HTERT RPE-1 (cell line): ENCODE data around the gene LIMS1.
"Not testable (repeated sequence)": the region's sequence is repeated elsewhere in the genome, so short reads cannot be mapped to it uniquely, and the experiment has no call there.

Experiments
- in situ Hi-C: fragments of 300-500 bp; cut with MboI; formaldehyde crosslinking; loops from 4 replicates; pipeline ENCODE4 v1.14.3; 2020; ENCODE audit warnings: low sequenced_read_pairs

Gene LIMS1

DNA sequence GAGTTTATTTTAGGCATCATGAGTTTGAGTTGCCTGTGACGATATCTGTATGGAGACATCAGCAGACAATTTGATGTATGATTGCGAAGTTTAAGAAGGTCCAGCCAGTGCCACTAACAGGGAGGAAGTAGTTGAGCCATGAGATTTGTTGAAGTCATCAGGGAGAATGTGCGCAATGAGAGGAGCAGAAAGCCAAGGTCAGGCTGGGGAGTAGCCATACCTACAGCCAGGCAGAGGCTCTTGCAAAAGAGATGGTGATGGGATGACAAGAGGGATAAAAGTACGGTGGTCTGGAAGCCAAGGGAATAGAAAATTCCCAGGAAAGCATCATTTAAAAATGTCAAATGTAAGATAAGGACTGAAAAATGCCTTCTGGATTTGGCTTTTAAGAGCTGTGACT is 51.2 kb downstream of the LIMS1 start:
- in situ Hi-C loops: no loop called here

DNA sequence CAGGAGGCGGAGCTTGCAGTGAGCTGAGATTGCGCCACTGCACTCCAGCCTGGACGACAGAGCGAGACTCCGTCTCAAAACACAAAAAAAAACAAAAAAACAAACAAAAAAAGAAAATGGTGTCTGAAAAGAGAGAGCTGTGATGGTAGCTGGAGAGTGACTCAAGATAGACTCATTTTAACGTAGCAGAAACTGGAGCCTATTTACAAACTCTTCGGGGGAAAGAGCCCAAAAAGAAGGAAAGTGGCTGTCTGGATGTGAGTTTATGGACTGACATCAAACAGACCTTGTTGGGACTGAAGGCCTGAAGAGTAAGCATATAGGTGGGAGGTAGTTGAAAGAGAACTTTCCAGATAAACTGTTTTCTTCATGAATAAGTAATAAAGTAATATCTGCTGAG is 51.8 kb downstream of the LIMS1 start:
- in situ Hi-C loops: no loop called here

DNA sequence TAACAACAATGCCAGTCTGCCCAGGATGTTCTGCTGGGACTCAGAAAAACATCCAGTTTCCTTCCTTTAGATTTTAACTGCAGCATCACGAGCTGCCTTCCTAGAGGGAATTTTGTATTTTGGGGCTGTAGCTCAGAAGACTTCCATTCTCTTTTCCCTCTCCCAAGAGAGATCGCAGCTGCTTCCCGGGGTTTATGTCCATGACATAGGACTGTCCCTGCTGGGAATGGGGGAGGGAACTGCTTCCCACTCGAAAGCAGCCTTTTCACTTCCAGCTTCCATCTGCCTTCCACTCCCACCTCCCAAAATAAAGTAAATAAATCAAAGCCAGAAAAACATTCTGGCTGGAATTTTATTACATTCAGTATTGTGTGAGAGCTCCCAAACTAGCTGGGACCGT is 52.4 kb downstream of the LIMS1 start:
- in situ Hi-C loops: no loop called here

DNA sequence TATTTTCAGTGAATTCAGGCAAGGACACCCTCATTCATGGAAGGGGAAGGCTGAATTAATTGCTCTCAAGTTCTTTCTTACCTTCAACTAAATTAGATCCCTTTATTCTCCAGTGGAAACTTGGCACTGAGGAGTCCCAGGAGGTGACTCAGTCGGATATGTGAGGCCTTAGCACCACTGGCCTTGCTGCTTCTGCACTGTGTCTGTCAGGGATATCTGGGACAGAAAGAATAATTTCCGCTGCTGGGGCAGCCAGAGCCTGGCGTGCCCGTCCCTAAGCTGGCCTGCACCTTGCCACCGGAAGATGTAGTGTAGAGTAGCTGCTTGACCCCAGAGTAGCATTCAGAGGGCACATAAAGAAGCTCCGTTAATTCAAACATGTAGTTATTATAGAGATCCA is 53.4 kb downstream of the LIMS1 start:
- in situ Hi-C loops: no loop called here

DNA sequence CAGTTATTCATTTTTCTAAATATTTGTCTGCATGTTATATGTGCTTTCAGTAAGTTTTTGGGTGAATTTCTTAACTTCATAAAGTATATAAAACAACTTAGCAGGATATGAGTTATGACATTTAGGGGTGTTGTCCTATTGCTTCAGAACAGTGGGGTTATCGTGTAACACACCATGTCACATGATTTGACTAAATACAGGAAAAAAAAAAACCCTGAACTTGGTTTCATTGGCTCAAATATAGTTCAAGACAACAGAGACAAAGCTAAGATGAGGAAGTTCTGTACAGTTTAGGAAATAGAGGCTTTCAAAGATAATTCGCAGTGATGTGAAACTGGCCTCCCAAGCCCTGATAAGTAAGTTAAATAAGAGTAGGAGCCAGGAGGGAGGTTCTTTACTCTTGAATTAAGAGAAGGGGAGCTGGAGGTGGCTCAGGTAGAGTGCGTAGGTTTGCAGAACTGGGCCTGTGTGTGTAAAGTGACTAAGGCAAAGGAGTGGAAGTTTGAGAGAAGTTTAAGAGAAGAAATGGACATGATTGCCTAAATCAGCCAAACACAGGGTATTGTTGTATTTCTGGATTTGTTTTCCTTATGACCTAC is 53.9 kb downstream of the LIMS1 start:
- in situ Hi-C loops: no loop called here

DNA sequence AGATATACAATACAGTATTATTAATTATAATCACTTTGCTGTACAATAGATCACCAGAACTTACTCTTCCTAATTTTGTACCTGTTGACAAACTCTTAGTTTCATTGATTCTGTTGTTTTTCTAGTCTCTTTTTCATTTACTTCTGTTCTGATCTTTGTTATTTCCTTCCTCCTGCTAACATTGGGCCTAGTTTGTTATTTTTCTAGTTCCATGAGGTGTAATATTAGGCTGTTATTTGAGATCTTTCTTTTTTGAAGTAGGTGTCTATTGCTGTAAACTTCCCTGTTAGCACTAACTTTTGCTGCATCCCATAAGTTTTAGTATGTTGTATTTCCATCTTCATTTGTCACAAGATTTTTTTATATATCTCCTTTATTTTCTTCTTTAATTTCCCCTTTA is 55.1 kb downstream of the LIMS1 start:
- in situ Hi-C loops: no loop called here

DNA sequence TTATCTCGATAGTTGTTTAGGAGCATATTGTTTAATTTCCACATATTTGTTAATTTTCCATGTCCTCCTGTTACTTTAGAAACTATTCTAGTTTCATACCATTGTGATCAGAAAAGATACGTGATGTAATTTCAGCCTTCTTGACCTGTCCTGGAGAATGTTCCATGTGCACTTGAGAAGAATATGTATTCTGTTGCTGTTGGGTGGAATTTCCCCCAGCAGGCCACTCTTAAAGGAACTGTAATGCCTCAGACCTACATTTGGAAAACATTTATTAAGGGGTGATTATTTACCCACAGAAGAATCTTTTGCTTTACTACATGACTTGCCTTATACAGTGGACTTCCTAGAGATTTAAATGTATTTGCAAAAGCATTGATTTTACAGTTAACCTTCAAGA is 55.5 kb downstream of the LIMS1 start:
- in situ Hi-C loops: no loop called here

DNA sequence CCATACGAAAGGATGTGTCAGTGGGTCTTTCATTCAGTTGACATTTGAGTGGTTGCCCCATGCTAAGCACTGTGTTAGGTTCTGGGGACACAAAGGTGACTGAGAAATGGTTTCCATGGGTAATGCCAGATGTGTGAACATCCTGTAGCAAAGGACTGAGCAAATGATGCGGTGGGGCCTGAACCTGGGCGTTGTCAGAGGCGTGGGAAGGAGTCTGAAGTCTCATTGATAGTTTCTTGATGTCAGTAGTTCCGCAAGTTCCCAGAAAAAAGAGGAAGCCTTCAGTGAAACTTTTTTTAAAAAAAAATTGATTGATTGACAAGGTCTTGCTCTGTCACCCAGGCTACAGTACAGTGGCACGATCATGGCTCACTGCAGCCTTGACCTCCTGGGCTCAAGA is 56.9 kb downstream of the LIMS1 start:
- in situ Hi-C loops: no loop called here

DNA sequence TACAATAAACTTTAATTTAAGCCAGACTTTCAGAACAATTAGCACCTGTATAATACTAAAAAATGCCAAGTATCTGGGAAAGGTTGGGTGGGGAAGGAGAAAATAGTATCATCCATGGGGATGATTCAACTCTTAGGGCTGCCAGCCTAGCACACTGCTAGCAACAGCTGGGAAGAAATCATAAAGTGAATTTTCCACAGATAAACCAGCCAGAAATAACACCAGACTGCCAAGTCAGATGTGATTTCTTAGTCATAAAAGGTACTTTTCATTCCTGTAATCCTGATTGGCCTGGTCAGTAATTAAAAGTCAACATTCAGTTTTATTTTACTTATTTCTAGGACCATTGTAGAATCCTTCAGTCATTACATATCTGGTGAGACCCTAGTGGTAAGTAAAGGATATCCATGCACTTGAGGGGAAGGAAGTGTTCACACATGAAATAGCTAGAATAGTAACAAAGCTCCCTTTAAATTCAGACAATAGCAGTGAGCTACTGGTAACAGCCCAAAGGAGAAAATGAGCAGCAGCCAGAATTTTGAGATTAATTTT is 59.4 kb downstream of the LIMS1 start:
- in situ Hi-C loops: no loop called here

DNA sequence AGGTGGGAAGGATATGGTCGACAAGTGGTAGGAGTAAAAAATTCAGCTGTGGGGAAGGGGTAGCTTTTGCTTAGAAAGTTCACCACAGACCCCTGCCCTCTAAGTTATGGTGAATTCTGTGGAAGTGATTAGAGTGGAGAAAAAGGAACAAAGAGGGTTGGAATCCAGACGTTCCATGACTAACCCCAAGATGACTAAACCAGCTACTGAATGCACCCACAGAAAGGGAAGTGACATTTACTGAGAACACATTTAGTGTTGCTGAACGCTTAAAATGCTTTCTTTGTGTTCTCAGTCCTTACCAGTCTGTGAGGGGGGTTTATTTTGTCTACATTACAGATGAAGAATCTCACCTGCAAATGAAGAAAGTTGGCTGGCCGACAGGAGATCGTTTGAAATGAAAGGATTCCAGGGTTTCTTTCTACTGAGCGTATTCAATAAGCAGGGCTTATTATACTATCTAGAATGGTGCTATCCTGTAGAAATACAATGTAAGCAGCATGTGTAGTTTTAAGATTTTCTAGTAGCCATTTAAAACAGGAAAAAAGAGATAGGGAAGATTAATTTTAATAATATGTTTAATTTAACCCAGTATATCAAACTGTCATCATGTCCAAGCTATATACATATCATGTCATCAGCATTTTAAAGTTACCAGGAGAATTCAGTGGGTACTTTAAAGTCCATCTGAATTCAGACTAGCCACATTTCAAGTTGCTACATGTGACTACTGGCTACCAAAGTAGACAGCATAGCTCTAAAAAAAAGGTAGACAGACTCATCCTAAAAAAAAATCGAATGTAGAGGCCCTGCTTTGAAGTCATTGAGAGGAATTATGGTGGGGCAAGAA is 60.1 kb downstream of the LIMS1 start:
- in situ Hi-C loops: no loop called here

DNA sequence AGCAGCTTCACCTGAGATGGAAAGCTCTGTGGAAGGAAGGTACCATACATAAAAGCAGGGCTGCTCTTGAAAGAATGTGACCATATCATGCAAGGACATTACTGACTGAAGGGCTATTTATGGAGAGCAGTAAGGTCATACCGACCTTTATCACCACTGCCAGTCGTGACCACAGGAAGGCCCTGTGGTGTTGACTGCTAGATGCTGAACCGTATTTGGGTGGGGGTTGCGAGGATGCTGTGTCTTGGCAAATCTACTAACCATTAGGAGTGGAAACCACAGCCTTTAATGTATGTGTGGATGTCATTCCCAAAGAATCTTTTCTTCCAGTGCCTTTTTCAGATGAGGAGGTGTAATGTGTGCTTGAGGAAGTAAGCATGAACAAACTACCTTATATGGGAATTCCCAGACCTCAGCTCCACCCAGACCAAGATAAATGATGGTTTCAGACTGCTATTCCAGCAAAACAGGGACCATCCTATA is 60.8 kb downstream of the LIMS1 start:
- in situ Hi-C loops: no loop called here

DNA sequence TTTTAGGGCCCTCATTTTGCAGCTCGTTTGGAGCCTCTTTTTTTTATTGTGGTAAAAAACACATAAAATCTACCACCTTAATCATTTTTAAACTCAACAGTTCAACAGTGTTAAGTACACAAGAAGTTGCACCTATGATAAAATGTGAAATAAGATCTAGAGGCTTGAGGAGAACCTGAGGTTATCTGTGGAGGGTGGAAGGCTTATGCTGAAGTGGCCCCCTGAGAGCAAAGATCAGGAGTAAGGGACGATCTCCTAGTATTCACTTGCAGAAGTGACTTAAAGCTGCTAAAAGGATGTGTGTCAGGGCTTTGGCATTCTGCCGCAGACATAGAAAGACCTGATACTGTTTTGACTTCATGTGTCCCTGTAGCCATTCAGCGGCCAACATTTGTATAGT is 61.5 kb downstream of the LIMS1 start:
- in situ Hi-C loops: not testable (repeated sequence)

DNA sequence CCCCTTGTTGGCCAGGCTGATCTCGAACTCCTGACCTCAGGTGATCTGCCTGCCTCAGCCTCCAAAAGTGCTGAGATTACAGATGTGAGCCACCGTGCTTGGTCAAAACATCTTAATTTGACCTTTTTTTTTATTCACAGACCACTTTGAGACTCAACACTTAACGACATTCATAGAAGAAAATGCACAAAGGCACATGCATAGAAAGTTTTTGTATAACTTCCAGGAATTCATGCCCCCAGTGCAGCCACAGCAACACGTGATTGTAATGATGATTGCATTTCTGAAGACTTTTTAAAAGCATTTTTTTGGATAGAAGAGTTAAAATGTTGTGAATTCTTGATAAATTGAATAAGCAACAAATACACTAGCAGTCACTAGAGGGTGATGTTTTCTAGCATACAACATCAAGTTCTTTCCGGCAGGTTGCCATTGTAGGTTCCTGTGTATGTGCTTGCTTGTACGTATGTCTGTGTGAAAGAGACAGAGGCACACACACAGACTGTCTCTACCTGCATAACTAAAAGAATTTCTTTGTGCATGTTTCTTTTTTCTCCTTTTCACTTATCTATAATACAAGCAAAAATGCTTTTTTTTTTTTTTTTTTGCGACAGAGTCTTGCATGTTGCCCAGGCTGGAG is 63.0 kb downstream of the LIMS1 start:
- in situ Hi-C loops: not testable (repeated sequence)

DNA sequence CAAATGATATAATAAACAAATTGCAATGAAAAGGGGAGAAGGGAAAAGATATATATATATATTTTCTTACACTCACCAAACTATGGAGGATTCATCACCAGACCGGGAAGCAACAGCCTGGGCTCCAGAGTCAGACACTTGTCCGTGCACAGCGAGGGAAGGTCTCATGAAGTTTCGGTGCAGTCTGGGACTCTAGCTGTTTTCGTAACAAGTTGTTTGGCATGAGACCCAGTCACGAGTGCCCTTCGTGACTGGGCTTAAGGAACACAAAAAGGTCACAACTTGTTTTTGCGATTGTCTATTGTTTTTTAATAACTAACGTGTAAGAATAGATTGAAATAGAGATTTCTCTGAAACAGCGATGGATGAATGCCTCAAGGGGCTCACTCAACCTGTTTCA is 66.9 kb downstream of the LIMS1 start:
- in situ Hi-C loops: not testable (repeated sequence)

DNA sequence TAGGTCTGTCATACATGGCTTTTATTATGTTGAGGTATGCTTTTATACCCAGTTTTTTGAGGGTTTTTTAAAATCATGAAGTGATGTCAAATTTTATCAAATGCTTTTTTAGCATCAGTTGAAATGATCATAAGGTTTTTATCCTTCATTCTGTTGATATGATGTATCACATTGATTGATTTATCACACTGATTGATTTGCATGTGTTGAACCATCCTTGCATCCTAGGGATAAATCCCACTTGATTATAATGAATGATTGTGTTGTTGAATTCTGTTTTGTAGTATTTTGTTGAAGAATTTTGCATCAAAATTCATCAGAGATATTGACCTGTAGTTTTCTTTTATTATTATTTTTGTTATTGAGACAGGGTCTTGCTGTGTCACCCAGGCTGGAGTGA is 68.2 kb downstream of the LIMS1 start:
- in situ Hi-C loops: no loop called here

DNA sequence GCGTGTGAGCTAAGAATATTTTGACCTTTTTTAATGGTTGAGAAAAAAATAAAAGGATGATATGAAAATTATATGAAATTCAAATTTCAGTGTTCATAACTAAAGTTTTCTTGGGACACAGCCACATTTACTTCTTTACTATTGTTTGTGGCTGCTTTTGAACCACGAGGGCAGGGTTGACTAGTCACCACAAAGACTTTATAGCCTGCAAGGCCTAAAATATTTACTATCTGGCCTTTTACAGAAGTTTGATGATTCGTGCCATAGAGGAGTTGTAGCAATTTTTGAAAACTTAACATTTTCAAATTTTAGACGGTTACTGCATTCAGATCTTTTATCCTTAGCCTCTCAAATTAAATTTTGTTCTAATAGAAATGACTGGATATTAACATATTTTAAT is 69.9 kb downstream of the LIMS1 start:
- in situ Hi-C loops: no loop called here

DNA sequence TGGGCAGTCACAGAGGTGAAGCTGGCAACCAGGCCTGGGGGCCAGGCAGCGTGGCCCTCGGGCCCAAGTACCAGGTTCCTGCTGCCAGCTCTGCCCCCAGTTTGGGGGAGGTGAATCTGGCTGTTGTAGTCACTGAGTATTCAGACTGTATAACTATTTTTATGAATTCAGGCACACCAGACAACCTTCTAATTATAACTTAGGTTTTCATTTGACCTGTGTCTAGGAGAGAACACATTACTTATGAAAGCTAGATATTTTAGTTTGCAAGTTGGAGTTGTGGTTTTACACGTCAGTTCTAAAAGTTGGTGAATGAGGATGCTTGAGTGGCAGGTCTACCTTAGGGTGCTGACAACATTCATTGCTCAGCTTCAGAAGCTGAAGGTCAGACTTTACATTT is 71.7 kb downstream of the LIMS1 start:
- in situ Hi-C loops: no loop called here

DNA sequence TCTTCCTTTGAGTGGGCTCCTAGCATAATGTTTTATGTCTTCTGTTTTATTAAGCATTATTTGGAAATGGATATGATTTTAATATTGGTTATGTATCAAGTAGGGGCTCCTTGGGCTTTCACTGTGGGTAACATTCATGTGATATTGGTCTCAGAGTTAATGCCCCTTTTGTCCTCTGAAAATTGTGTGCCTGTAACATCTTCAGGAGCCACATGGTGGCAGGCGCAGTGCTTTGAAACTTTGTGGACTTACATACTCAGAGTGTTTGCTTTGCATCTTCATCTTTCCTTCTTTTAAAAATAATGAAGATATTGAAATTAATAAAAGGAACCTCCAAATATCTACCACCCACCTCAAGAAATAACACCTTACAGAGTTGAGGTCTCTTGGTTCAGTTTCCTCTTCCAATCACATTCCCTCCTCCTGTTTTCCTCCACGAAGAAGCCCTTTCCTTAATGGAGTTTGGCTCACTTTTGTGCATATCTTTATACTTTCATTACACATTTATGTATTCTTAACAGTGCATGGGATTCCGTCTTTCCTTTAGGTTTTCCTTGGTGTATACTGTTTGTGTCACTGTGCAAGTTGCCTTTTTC is 73.5 kb downstream of the LIMS1 start:
- in situ Hi-C loops: no loop called here

DNA sequence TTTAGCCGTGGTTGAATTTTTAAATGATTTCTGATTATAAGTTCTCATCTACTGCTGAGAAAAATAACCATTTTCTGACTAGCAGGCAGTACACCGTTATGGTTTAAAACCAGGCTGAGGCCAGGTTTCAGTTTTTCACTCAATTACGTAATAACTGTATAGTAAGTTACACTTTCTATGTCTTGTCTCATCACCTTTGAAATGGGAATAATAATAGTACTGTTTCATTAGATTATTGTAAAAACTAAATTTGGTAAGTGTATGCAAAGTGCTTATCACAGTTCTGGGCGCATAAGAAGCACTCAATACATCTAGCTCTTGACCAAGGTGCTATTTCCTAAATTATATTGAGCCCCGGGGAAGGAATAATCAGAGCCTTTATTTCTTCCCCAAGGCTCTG is 76.8 kb downstream of the LIMS1 start:
- in situ Hi-C loops: no loop called here

DNA sequence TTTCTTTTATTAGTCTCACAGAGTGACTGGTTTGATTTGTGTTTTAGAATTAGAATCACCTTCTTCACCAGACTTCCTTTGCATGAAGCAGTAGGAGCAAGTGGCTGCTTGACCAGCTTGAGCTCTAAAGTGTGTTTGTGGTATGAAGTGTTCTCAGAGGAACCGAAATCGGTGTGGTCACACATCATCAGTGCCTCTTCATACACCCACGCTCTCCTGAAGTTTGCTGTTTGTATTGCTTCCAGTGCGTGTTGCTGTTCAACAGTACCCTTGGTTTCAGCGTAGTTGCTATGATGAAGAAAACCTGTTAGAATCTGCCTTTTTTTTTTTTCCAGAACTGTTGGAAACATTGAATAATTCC is 77.9 kb downstream of the LIMS1 start:
- in situ Hi-C loops: no loop called here

DNA sequence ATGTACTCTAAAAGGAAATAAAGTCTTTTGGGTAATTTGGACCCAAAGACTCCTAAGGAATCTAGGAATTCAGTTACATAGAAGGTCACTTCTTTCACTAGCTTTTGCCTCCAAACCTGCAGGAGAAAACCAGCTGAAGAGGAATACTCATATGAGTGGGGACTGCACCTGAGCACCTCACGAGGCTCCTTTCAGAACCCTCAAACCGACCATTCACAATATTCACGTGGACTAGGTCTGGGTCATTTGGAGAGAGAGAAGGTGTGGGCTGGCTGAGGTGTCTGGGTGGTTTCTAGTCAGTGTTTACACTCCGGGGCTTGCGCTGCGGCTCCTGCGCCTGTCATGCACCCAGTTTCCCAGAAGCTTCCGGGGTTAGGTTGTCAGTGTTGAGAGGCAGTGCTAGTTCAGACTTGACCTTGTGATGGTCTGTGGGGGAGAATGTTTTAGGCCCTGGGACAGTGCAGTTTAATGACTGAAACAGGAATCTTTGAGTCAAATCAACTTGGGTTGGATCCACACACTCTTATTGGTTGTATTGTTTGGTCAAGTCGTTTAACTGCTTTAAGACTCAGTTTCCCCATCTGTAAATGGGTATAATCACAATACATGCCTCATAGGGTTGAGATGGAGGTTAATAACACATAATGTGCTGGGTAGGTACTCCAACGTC is 78.4 kb downstream of the LIMS1 start:
- in situ Hi-C loops: no loop called here
